ENCODE measurements around the gene ARNT2.

Gene ARNT2

DNA sequence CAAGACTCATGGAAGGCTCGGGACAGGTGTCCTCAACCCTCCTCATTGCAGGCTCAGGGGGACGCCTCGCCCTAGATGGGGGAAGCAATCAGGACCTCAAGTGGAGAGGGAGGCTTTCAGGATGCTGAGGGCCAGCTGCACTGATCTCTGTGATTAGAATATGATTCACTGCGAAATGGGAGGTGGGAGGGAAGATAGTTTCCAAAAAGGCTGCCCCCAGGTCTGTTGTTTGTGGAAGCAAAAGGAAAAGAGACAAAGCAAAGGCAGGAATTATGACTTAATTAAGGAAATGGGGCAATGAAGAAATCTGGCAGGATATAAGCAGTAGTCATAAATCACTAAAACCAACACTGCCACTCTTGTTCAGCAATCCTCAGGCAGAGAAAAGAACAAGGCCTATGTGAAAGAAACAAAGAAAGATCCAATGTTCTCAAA lies 205.3 kb downstream of the ARNT2 start:
- Histone ChIP-seq H3K27me3 (ENCODE audit: insufficient read depth, low read length) (no peaks in the 10 kb centered on the region), H3K27ac (ENCODE audit: low read length) (no peak overlapping the region), H3K36me3 (ENCODE audit: insufficient read depth, low read depth, low read length) (no peaks in the 10 kb centered on the region), H3K9ac (ENCODE audit: low read depth, low read length) (no peak overlapping the region), H3K4me3 (ENCODE audit: low read length) (no peak overlapping the region), H3K4me1 (ENCODE audit: insufficient read depth, low read length) (peaks cover 4% of the 10 kb centered on the region; the same call in 1 of the 2 replicates), H3K9me3 (ENCODE audit: insufficient read depth, low read depth, low read length) (no peaks in the 10 kb centered on the region)

DNA sequence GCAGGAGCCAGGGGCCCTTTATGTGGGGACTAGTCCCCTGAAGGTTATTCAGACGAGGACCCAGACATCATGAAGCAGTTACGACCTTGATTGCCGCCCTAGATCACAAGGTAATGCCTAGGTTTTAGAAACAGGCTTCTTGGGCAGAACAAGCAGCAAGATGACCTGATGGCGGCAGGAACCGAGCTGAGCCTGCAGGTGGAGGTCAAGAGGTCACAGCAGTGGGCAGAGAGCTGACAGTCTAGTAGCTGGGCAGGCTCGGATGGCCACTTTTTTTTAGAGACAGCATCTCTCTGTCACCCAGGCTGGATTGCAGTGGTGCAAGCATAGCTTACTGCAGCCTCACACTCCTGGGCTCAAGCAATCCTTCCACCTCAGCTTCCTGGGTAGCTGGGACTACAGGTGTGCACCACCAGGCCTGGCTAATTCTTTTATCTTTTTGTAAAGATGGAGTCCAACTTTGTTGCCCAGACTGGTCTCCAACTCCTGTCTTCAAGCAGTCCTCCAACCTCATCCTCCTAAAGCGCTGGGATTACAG lies 207.4 kb downstream of the ARNT2 start:
- Histone ChIP-seq H3K9ac (ENCODE audit: low read depth, low read length) (no peak overlapping the region), H3K4me1 (ENCODE audit: insufficient read depth, low read length) (0 out of 2 replicates have a peak, but pooled peaks cover 4% of the 10 kb centered on the region), H3K4me3 (ENCODE audit: low read length) (no peak overlapping the region), H3K27ac (ENCODE audit: low read length) (no peak overlapping the region), H3K9me3 (ENCODE audit: insufficient read depth, low read depth, low read length) (no peaks in the 10 kb centered on the region), H3K36me3 (ENCODE audit: insufficient read depth, low read depth, low read length) (no peaks in the 10 kb centered on the region), H3K27me3 (ENCODE audit: insufficient read depth, low read length) (no peaks in the 10 kb centered on the region)

DNA sequence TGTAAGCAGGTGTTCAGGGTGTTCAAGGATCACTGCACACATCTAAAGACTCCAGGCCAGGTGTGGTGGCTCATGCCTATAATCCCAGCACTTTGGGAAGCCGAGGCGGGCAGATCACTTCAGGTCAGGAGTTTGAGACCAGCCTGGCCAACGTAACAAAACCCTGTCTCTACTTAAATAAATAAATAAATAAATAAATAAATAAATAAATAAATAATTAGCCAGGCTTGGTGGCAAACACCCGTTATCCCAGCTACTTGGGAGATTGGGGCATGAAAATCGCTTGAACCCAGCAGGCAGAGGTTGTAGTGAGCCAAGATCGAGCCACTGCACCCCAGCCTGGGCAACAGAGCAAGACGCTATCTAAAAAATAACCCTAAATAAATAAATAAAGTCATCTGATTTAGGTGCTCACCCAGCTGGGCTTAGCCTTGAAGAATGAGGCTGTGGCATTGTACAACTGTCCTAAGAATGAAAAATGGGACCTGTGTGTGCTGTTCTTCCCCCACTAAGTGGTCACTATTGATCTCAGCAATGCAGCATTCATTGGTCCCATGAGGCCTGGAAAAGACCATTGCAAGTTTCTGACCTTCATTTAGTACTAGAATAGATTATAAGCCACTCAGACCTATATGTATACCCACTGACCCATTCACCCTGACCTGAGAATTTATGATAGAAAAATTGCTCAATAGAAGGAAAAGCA lies 208.1 kb downstream of the ARNT2 start:
- Histone ChIP-seq H3K4me3 (ENCODE audit: low read length) (no peak overlapping the region), H3K9ac (ENCODE audit: low read depth, low read length) (no peak overlapping the region), H3K9me3 (ENCODE audit: insufficient read depth, low read depth, low read length) (no peaks in the 10 kb centered on the region), H3K27me3 (ENCODE audit: insufficient read depth, low read length) (no peaks in the 10 kb centered on the region), H3K36me3 (ENCODE audit: insufficient read depth, low read depth, low read length) (no peaks in the 10 kb centered on the region), H3K27ac (ENCODE audit: low read length) (no peak overlapping the region), H3K4me1 (ENCODE audit: insufficient read depth, low read length) (0 out of 2 replicates have a peak, but pooled peaks cover 4% of the 10 kb centered on the region)

- Histone ChIP-seq H3K4me3 (ENCODE audit: low read length) (no peak overlapping the region), H3K27me3 (ENCODE audit: insufficient read depth, low read length) (no peaks in the 10 kb centered on the region), H3K9ac (ENCODE audit: low read depth, low read length) (no peak overlapping the region), H3K36me3 (ENCODE audit: insufficient read depth, low read depth, low read length) (no peaks in the 10 kb centered on the region), H3K9me3 (ENCODE audit: insufficient read depth, low read depth, low read length) (no peaks in the 10 kb centered on the region), H3K27ac (ENCODE audit: low read length) (no peak overlapping the region), H3K4me1 (ENCODE audit: insufficient read depth, low read length) (0 out of 2 replicates have a peak, but pooled peaks cover 4% of the 10 kb centered on the region)
Observed at GRCh38 chr15:80613762-80614365, 209.7 kb downstream of the ARNT2 start.

DNA sequence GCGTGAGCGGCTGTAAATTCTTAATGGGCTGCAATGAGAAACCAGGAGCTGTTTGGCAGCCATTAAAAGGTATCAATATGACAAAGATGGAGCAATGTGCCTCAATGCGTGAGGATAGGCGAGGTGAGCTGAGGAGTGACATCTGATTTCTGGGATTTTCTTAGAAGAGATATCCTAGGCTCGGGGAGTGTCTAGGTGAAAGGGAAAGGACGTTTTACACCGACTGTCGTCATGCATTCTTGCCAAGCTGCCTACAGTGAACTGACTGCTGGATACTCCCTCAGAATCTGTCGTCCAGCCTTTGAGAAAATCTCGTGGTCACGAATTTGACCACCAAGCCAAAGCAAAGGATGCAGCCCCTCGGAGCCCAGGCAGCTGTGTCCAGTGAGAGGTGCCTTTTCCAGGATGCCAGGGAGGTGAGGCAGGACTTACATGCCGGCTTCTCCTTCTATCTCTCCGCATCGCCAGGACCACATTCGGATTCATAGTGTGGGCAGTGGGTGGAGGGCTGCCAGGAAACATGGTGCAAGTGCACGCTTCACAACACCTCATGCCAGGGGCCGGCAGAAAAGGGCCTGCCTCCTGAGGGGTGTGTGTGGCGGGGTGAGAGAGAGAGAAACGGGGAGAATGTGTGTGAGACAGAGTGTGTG lies 210.7 kb downstream of the ARNT2 start:
- Histone ChIP-seq H3K9me3 (ENCODE audit: insufficient read depth, low read depth, low read length) (no peaks in the 10 kb centered on the region), H3K27ac (ENCODE audit: low read length) (no peak overlapping the region), H3K36me3 (ENCODE audit: insufficient read depth, low read depth, low read length) (no peaks in the 10 kb centered on the region), H3K27me3 (ENCODE audit: insufficient read depth, low read length) (no peaks in the 10 kb centered on the region), H3K4me3 (ENCODE audit: low read length) (no peak overlapping the region), H3K9ac (ENCODE audit: low read depth, low read length) (no peak overlapping the region), H3K4me1 (ENCODE audit: insufficient read depth, low read length) (0 out of 2 replicates have a peak, but pooled peaks cover 4% of the 10 kb centered on the region)

DNA sequence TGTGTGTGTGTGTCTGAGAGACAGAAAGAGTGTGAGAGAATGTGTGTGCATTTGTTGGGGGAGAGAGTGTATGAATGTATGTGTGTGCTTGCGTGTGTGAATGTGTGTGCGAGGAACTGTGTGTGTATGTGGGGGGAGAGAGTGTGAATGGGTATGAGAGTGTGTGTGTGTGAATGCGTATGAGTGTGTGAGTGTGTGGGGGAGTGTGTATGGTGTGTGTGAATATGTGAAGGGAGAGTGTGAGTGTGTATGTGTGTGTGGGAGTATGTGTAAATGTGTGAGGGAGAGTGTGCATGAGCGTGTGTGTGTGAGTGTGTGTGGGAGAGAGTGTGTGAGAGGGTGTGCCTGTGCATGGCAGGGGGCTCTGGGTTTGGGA lies 211.2 kb downstream of the ARNT2 start:
- no peak overlapping the region for H3K27ac ChIP-seq (ENCODE audit: low read length)
- no peak overlapping the region for H3K9ac ChIP-seq (ENCODE audit: low read depth, low read length)
- H3K27me3 ChIP-seq (ENCODE audit: insufficient read depth, low read length) = no peaks in the 10 kb centered on the region
- H3K36me3 ChIP-seq (ENCODE audit: insufficient read depth, low read depth, low read length) = no peaks in the 10 kb centered on the region
- H3K4me3 ChIP-seq (ENCODE audit: low read length) = no peak overlapping the region
- H3K4me1 ChIP-seq (ENCODE audit: insufficient read depth, low read length) = 0 out of 2 replicates have a peak, but pooled peaks cover 4% of the 10 kb centered on the region
- H3K9me3 ChIP-seq (ENCODE audit: insufficient read depth, low read depth, low read length) = no peaks in the 10 kb centered on the region

- no peaks in the 10 kb centered on the region for H3K27me3 ChIP-seq (ENCODE audit: insufficient read depth, low read length)
- no peak overlapping the region for H3K4me3 ChIP-seq (ENCODE audit: low read length)
- no peaks in the 10 kb centered on the region for H3K9me3 ChIP-seq (ENCODE audit: insufficient read depth, low read depth, low read length)
- H3K9ac ChIP-seq (ENCODE audit: low read depth, low read length) = no peak overlapping the region
- no peak overlapping the region for H3K27ac ChIP-seq (ENCODE audit: low read length)
- no peaks in the 10 kb centered on the region for H3K36me3 ChIP-seq (ENCODE audit: insufficient read depth, low read depth, low read length)
- H3K4me1 ChIP-seq (ENCODE audit: insufficient read depth, low read length) = 0 out of 2 replicates have a peak, but pooled peaks cover 4% of the 10 kb centered on the region
Observed at GRCh38 chr15:80615783-80616391, 211.7 kb downstream of the ARNT2 start.

GRCh38 chr15:80618685-80619400 lies 214.7 kb downstream of the ARNT2 start:
- H3K36me3 ChIP-seq (ENCODE audit: insufficient read depth, low read depth, low read length) = no peaks in the 10 kb centered on the region
- H3K27me3 ChIP-seq (ENCODE audit: insufficient read depth, low read length) = no peaks in the 10 kb centered on the region
- no peak overlapping the region for H3K27ac ChIP-seq (ENCODE audit: low read length)
- H3K4me1 ChIP-seq (ENCODE audit: insufficient read depth, low read length) = no peaks in the 10 kb centered on the region
- H3K9me3 ChIP-seq (ENCODE audit: insufficient read depth, low read depth, low read length) = peaks cover 16% of the 10 kb centered on the region; the same call in 1 of the 2 replicates
- no peak overlapping the region for H3K9ac ChIP-seq (ENCODE audit: low read depth, low read length)
- no peak overlapping the region for H3K4me3 ChIP-seq (ENCODE audit: low read length)

DNA sequence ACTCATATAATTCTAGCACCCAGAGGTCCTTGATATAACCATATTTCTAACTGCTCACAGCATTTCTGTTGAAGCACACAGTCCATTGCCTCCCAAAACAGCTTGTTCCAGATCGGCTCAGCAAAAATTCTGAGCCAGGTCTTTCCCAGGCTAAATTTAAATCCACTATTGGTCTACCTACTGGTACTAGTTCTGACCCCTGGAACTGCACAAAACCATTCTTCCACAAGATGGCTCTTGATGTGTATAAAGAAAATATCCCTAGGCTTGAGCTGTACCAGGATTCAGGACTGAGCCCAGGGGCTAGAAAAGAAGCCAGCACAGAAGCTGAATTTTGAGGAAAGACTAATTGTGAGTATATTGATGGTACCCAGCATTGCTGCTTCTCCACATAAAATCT lies 215.5 kb downstream of the ARNT2 start:
- Histone ChIP-seq H3K9ac (ENCODE audit: low read depth, low read length) (no peak overlapping the region), H3K9me3 (ENCODE audit: insufficient read depth, low read depth, low read length) (peaks cover 16% of the 10 kb centered on the region; the same call in 1 of the 2 replicates), H3K4me3 (ENCODE audit: low read length) (no peak overlapping the region), H3K27ac (ENCODE audit: low read length) (no peak overlapping the region), H3K4me1 (ENCODE audit: insufficient read depth, low read length) (no peaks in the 10 kb centered on the region), H3K27me3 (ENCODE audit: insufficient read depth, low read length) (no peaks in the 10 kb centered on the region), H3K36me3 (ENCODE audit: insufficient read depth, low read depth, low read length) (no peaks in the 10 kb centered on the region)

DNA sequence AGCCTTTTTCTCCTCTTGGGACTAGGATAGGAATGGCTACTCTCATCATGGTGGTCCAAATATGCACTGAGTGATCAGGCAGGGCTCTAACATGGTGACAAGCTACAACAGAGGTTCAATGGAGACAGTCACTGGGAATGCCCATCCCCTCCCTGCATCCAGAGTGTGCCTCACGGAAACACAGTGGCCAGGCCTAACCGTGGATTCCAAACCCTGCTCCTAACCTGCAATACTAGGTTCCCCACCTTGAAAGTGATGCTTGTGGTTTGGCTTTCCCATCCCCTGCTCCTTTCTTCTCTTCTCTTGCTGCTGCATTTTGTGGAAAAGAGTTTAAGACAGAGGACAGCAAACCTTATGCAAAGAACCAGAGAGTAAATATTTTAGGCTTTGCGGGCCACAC lies 216.0 kb downstream of the ARNT2 start:
- H3K27ac ChIP-seq (ENCODE audit: low read length) = no peak overlapping the region
- no peaks in the 10 kb centered on the region for H3K27me3 ChIP-seq (ENCODE audit: insufficient read depth, low read length)
- H3K9ac ChIP-seq (ENCODE audit: low read depth, low read length) = no peak overlapping the region
- H3K9me3 ChIP-seq (ENCODE audit: insufficient read depth, low read depth, low read length) = peaks cover 16% of the 10 kb centered on the region; the same call in 1 of the 2 replicates
- H3K4me3 ChIP-seq (ENCODE audit: low read length) = no peak overlapping the region
- H3K4me1 ChIP-seq (ENCODE audit: insufficient read depth, low read length) = no peaks in the 10 kb centered on the region
- H3K36me3 ChIP-seq (ENCODE audit: insufficient read depth, low read depth, low read length) = no peaks in the 10 kb centered on the region

GRCh38 chr15:80620931-80621330 lies 216.7 kb downstream of the ARNT2 start:
- Histone ChIP-seq H3K4me3 (ENCODE audit: low read length) (no peak overlapping the region), H3K4me1 (ENCODE audit: insufficient read depth, low read length) (no peaks in the 10 kb centered on the region), H3K27me3 (ENCODE audit: insufficient read depth, low read length) (no peaks in the 10 kb centered on the region), H3K9me3 (ENCODE audit: insufficient read depth, low read depth, low read length) (peaks cover 16% of the 10 kb centered on the region; the same call in 1 of the 2 replicates), H3K27ac (ENCODE audit: low read length) (no peak overlapping the region), H3K9ac (ENCODE audit: low read depth, low read length) (no peak overlapping the region), H3K36me3 (ENCODE audit: insufficient read depth, low read depth, low read length) (no peaks in the 10 kb centered on the region)
